MCF 10A (cell line): ENCODE measurements around the gene HBE1. TPM values are rescaled to one million over a fixed set of nuclear protein-coding genes. Genes with fewer than 3 reads are reported as not detected.

Experiments used
- BruUV-seq: library from RNA; stranded (reverse); fragments of 400-500 nt; replicated peaks from 2 replicates; lab custom pipeline; 2021; lab: Mats Ljungman, UMichigan
- CTCF ChIA-PET: fragments of 300-600 bp; sonication (Branson Sonifier 250); formaldehyde crosslinking; extraction: SDS; loops from one replicate; lab custom pipeline; 2021; ENCODE audit warnings: antibody characterized with exemption, inconsistent platforms; lab: Yijun Ruan, JAX
- POLR2A ChIA-PET: fragments of 300-600, 350-650 bp; sonication (Branson Sonifier 250); formaldehyde crosslinking; extraction: SDS; loops from one replicate; lab custom pipeline; 2020; ENCODE audit warnings: antibody characterized with exemption, inconsistent platforms; lab: Yijun Ruan, JAX
- DNase-seq: peaks from one replicate; pipeline ENCODE4 v3.0.0-alpha.2; 2018; ENCODE audit not compliant: unreplicated experiment
- H3K27ac Mint-ChIP-seq: one replicate; pipeline ENCODE4 v1.8.0; 2022; ENCODE audit warnings: mild to moderate bottlenecking, low read depth, mixed read lengths; ENCODE audit not compliant: unreplicated experiment
- H3K27me3 Mint-ChIP-seq: one replicate; pipeline ENCODE4 v1.8.0; 2022; ENCODE audit warnings: mixed read lengths; ENCODE audit not compliant: insufficient read depth, unreplicated experiment
- H3K36me3 Mint-ChIP-seq: one replicate; pipeline ENCODE4 v1.8.0; 2022; ENCODE audit warnings: mild to moderate bottlenecking, moderate library complexity, mixed read lengths; ENCODE audit not compliant: insufficient read depth, unreplicated experiment
- H3K4me1 Mint-ChIP-seq: one replicate; pipeline ENCODE4 v1.8.0; 2022; ENCODE audit warnings: mixed read lengths; ENCODE audit not compliant: insufficient read depth, unreplicated experiment
- H3K4me3 Mint-ChIP-seq: one replicate; pipeline ENCODE4 v1.8.0; 2022; ENCODE audit warnings: mild to moderate bottlenecking, moderate library complexity, mixed read lengths; ENCODE audit not compliant: unreplicated experiment
- H3K9me3 Mint-ChIP-seq: one replicate; pipeline ENCODE4 v1.8.0; 2022; ENCODE audit warnings: mixed read lengths; ENCODE audit not compliant: unreplicated experiment
- CTCF ChIP-seq: fragments of 200-600 bp; IDR thresholded peaks from one replicate; pipeline ENCODE4 v1.8.0; 2022; ENCODE audit warnings: antibody characterized with exemption, mild to moderate bottlenecking; ENCODE audit not compliant: unreplicated experiment
- intact Hi-C: fragments of 100-400 bp; cut with micrococcal nuclease; formaldehyde crosslinking; loops from 2 replicates; pipeline ENCODE4 v1.14.1; 2022
- total RNA-seq: library from RNA; stranded (reverse); gene quantifications from 2 replicates; pipeline ENCODE4 v1.2.3, GENCODE V29; 2022

HBE1 gene
- total RNA-seq, 1 experiment from 2014 or later = not detected

DNA sequence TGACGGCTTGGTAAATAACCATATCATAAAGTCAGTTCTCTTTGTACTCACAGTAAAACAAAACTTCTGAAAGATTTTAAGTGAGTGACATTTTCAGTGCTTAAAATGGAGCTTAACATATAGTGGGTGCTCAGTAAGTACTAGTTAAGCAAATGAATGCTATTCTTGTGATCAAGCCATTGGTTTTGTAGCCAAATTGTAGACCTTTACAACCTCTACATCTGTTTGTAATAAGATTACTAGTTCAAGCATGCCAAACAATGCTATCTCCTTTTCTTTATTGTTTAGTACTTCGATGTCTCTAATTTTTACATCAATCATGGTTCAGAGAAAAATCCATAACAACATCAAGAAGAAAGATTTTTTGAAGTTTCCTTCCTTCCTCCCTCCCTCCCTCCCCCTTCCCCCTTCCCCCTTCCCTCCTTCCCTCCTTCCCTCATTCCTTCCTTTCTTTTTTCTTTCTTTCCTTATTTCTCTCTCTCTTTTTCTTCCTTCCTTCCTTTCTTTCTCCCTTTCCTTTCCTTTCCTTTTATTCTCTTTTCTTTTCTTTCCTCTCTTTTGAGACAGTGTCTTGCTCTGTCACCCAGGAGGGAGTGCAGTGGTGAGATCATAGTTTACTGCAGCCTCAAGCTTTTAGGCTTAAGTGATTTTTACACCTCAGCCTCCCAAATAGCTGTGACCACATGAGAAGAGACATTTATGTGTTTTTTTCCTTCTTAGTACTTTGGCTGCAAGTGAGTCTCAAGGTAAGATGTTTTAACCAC is 37.7 kb upstream of the HBE1 start:
- ChIA-PET CTCF (interaction anchor here (0.6 to 1.3 kb wide), 3 partner anchors 16 to 73 kb away, joined by 3 to 5 read pairs (median 3); no protein-coding TSS in a partner anchor), POLR2A (no interaction called here)
- H3K36me3 Mint-ChIP-seq = no peaks in the 10 kb centered on the region
- BruUV-seq = no TSS peak
- TF ChIP-seq CTCF = no peak
- H3K4me3 Mint-ChIP-seq = no peak overlapping the region
- H3K27me3 Mint-ChIP-seq = peaks cover 39% of the 10 kb centered on the region
- no peak for DNase-seq
- H3K27ac Mint-ChIP-seq = no peak overlapping the region
- no peaks in the 10 kb centered on the region for H3K9me3 Mint-ChIP-seq
- H3K4me1 Mint-ChIP-seq = no peaks in the 10 kb centered on the region
- intact Hi-C loops = no loop called here

- H3K27ac Mint-ChIP-seq = no peak overlapping the region
- ChIA-PET CTCF (interaction anchor here (1.9 kb wide), 1 partner anchor 101 kb away, joined by 4 read pairs; no protein-coding TSS in a partner anchor), POLR2A (no interaction called here)
- no peaks in the 10 kb centered on the region for H3K4me1 Mint-ChIP-seq
- no peak for DNase-seq
- H3K36me3 Mint-ChIP-seq = no peaks in the 10 kb centered on the region
- intact Hi-C loops = no loop called here
- no peak overlapping the region for H3K4me3 Mint-ChIP-seq
- TF ChIP-seq CTCF = no peak
- BruUV-seq = no TSS peak
- H3K9me3 Mint-ChIP-seq = no peaks in the 10 kb centered on the region
- H3K27me3 Mint-ChIP-seq = peaks cover 62% of the 10 kb centered on the region
Observed at GRCh38 chr11:5304046-5304445, 34.3 kb upstream of the HBE1 start.

- ChIA-PET POLR2A (no interaction called here), CTCF (interaction anchor here (1.9 kb wide), 1 partner anchor 100 kb away, joined by 4 read pairs; no protein-coding TSS in a partner anchor)
- Mint-ChIP-seq H3K27me3 (peaks cover 66% of the 10 kb centered on the region), H3K27ac (no peak overlapping the region), H3K9me3 (no peaks in the 10 kb centered on the region), H3K4me3 (no peak overlapping the region), H3K4me1 (no peaks in the 10 kb centered on the region), H3K36me3 (no peaks in the 10 kb centered on the region)
- intact Hi-C loops = no loop called here
- no peak for TF ChIP-seq CTCF
- no peak for DNase-seq
- BruUV-seq = no TSS peak
Observed at GRCh38 chr11:5303626-5304025, 33.9 kb upstream of the HBE1 start.

DNA sequence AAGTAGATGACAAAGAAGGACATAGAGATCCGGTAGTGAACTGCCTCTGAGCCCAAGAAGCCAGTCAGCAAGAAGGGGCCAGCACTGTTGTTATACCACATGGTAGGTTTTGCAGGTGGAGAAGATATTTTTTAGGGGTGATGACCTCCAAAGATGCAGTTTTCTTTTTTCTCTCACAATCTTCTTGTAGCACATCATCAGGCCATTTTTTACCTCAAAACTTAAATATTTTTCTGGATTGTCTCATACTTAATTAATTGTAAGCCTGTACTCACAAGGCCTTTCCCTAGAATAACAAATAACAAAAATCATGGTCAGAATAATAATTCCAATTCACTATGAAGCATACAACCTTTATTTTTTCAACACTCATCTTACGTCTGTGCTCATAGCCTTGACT is 32.1 kb upstream of the HBE1 start, which contains the start of gene OR51B4:
Gene OR51B4, minus strand, starts transcription at position 101 of the 400 bp plus-strand sequence. Its CDS starts 0 bp downstream, at position 101.
- peaks cover 66% of the 10 kb centered on the region for H3K27me3 Mint-ChIP-seq
- ChIA-PET CTCF (interaction anchor here (0.6 kb wide), 1 partner anchor 11 kb away, joined by 3 read pairs; no protein-coding TSS in a partner anchor), POLR2A (no interaction called here)
- no peaks in the 10 kb centered on the region for H3K36me3 Mint-ChIP-seq
- no peaks in the 10 kb centered on the region for H3K4me1 Mint-ChIP-seq
- no peaks in the 10 kb centered on the region for H3K9me3 Mint-ChIP-seq
- no peak for TF ChIP-seq CTCF
- no peak within 1 kb of the TSS for H3K4me3 Mint-ChIP-seq
- H3K27ac Mint-ChIP-seq = no peak within 1 kb of the TSS
- no TSS peak for BruUV-seq
- DNase-seq = no peak
- intact Hi-C loops = no loop called here
